Stimulated activated CD4-positive, alpha-beta T cell treated with anti-CD3 and anti-CD28 coated beads, TNF-alpha, amount 100 ng/mL, for 4 hours (primary cell): ENCODE measurements around the gene RNF13.

Source experiments
- DNase-seq, 3 experiments: peaks; one replicate each; pipeline ENCODE4 v3.0.0-alpha.2; 2020; ENCODE audit warnings: low read depth in 3 of 3

RNF13 gene

DNA sequence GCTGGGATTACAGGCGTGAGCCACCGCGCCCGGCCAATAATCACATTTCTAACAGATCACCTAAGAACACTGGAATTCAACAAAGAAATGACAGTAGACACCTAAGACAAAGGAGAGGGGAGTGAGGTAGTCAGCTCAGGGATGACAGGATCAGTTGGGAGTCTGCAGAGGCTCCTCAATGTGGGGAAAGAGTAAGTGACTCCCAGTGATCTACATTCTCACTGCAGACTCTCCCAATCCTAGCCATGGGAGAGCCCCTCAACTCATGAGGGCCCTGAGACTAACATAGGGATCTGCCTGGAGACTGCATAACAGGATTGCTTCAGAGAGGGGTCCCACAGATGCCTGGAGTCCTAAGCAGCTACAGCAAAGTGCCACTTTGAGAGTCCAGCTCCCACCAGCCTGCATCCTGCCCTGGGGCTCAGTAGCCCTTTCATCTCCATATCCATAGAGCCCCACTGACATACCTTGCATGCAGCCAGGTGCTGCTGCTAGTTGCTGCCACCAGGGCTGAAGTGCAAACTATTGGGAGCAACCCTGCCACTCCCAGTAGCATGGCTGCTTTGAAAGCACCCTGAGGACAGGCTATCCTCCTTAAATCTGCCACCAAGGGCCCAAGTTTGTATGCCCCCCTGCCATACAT is 179.5 kb downstream of the RNF13 start:
- DNase-seq: no peak

DNA sequence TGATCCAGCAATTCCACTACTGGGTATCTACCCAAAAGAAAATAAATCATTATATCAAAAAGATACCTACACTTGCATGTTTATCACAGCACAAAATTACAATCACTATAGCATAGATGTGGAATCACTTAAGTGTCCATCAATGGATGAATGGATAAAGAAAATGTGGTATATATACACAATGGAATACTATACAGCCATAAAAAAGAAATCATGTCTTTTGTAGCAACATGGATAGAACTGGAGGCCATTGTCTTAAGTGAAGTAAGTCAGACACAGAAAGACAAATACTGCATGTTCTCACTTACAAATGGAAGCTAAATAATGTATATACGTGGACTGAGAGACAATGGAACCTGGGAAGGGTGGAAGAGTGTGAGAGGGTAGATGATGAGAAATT is 185.9 kb downstream of the RNF13 start:
- DNase-seq: no peak

- DNase-seq: no peak
Observed at GRCh38 chr3:149999421-149999820, 186.4 kb downstream of the RNF13 start.

- no peak for DNase-seq
Observed at GRCh38 chr3:150000641-150001040, 187.6 kb downstream of the RNF13 start.

GRCh38 chr3:150005243-150006112 is 192.5 kb downstream of the RNF13 start:
- no peak for DNase-seq

DNA sequence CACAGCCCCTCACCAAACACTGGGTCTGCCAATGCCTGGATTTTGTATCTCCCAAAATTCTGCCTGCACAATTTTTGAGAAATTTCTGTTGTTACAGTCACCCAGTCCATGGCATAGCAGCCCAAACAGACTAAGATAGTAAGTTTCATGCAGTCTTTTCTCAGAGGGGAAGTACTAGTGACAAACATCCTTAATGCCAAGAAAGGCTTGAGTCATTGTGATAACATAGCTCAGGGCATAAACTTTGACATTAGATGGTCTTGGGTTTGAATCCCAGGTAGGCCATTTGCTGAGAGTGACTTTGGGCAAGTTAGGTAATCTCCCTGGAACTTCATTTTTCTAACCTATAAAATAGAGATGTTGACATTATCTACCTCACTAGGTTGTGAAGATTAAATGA is 193.8 kb downstream of the RNF13 start:
- no peak for DNase-seq
